NCI-H187 (cell line): ENCODE data around the gene PRKCE.

Experiments used
- DNase-seq, 2 experiments: peaks; one replicate each; lab custom pipeline; 2025; lab: John Stamatoyannopoulos, UW

PRKCE gene

DNA sequence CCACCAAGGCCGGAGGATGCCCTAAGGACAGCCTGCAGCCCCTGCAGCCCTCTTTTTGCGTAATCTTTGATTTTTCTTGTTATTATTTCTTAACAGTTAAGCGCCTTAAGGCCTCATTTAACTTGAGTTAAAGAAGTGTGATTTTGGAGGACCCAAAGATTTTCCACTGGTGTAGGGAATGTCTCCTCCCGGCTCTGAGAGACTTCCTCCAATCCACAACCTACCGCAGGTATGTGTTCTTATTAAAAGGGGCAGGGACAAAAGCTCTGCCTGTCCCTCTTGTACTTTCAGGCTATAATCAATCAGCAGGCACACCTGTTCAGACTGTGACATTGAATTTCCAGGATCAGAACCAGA lies 285.1 kb downstream of the PRKCE start:
- no peak for DNase-seq

DNA sequence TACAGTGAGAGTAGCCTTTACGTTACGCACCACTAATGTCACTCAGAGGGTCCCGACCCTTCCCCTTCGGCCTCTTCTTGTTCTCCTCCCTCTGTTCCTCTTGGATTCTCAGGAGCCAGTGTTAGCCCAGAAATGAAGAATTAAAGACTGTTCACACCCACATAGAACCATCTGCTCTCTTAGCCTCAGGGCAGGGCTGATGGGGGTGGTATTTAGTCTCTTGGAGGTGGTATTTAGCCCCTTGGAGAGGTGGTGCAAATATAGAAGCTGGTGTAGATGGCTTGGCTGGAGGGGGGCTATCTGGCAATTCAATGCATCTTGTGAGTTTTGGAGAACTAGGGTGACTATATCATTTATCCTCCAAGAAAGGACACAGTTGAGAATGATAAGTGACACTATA lies 286.5 kb downstream of the PRKCE start:
- DNase-seq, result no peak

DNA sequence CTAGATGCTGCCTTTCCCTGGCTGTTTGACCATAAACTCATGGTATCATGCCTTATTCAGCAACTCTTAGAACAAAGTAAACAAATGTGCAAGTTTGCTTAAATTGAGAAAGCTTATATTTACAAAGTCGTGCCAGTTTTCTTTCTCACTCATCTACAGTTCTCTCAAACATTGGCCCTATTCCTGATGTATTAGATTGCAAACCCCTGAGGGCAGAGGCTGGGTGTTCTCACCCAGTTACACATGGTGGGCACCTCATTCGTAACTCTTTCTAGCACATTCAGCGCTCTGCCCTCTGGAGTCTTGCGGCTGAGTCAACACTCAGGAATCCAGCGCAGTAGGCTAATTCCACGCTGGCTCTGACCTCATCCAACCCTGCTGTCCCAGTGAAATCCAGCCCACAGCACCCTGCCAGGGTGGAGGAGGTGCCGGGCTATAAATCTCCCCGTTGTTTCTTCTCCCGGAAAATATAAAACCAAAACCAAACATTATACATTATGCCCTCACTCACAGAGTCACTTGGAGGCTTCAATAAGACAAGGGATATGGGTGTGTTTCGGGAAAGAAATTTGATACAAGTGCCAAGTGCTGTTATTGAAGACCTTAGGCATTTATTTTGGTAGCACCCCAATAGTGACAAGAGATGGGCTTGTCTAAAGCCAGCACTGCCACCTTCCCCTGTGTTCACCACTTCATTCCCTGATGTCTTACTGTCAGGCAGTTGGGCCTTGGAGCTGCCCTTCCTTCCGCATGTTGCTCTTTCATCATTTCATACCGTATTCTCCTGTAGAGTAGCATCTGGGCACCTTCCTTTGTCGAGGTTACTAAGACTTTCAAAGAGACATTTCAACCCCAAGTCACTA lies 287.4 kb downstream of the PRKCE start:
- DNase-seq, result no peak

DNA sequence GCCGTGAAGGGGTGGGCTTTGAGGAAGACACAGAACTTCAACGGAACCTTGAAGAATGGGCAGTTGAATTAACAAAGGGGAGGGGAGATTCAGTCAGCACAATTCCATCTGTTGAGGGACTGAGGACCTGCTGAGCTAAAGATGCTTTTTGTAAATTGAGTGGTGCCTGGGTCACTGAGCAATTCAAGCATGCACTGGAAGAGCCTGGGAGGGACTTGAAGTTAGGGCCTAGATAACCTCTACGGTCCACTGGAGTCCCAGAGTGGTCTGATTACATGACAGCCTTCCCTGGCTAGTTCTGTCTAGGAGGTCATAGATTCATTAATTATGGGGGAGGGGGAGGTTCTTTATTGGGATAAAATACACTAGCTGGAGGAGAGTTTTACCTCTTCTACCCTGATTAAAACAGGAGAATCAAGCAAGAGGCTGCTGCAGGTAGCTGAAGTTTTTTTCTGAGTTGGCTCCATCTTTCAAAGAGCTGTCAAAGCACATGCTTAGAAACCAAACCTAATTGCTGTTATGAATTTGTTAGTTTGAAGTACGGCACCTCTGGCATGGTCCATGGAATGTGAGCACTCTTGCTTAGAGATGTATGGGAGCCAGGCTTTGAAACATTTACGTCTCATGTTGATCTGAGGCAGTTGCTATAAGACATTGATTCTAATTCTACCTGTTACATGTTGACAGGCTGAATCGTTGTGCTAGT lies 290.2 kb downstream of the PRKCE start:
- DNase-seq, result no peak

DNA sequence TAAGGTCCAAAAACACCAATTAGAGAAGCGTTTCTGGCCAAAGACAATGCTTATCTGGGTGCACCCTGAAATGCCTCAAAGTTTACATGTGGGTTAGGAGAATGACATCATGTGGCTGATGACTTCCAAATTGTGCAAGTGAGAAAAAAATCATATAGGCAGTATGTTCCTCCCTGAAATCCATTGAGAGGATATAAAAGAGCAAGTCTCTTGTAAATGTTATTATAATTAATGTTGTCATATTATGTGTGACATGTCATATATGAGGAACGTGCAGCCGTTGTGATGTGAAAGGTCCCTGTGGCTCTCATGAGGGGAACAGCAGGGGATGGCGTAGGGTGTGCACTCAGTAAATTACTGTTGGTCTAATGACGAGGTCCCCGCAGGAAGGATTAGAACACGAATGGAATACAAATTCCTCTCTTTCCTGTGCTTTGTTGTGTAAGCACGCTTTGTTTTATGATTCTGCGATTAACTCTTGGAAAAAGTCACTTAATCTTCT lies 290.8 kb downstream of the PRKCE start:
- DNase-seq, result no peak

DNA sequence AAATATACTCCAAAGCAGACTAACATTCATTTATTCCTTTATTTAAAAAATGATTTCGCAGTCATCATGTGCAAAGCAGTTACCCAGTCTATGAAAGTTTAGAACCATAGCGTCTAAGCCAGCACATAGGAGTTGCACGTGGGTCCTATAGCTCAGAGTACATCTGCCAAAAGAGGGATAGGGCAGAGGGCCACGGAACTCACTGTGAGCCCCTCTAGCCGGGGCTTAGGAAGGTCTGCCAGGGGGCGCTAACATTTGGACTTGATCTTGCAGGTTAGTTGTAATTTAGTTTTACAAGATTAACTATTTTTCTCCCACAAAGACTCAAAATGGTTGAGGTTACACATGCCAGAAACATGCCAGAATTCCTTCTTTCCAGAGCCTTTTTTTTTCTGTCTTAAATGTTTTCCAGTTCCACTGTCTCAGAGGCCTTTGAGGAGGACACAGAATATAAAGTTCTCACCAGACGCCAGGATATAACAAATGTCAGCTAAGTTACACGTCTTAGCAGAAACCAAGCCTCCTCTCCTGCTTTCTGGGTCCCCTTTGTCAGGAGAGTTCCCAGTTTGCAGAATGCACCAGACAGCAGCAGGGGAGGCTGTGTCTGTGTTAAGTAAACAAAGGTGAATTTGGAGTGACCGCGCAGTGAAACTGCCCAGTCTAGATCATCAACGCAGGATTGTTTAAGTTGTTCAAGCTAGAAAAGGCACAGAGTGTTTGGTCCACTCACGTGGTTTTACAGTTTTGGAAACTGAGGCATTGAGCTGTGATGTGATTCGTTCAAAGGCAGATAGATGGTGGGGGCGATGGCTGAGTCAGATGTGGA lies 292.0 kb downstream of the PRKCE start:
- no peak for DNase-seq

DNA sequence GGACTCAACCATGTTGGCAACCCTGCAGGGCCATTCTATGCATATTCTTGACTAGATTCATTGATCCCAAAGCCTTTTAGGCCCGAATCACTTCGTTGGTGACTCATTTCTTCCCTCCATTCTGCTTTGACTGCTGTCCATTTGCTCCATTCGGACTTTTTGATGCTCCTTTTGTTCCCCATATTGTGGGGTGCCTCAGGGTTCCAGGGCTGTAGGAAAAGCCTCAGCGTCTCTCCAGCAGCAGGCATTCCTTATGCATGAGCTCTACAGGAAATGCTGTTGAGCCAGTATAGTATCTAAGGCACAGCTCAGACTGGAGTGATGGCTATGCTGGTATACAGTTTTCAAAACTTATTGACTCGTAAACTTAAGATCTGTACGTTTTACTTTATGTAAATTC lies 292.6 kb downstream of the PRKCE start:
- no peak for DNase-seq

DNA sequence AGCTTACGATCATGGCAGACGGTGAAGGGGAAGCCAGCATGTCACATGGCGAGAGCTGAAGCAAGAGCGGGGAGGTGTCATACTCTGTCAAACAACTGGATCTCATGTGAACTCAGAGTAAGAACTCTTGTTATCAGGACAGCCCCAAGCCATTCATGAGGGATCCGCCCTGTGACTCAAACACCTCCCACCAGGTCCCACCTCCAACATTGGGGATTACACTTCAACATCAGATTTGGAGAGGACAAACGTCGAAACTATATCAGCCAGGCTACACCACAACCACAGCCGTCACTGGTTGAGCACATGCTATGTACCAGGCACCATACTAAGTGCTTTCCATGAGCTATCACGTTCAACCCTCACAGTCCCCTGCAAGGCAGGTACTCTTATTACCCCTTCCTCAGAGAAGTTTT lies 293.8 kb downstream of the PRKCE start:
- DNase-seq, result no peak

DNA sequence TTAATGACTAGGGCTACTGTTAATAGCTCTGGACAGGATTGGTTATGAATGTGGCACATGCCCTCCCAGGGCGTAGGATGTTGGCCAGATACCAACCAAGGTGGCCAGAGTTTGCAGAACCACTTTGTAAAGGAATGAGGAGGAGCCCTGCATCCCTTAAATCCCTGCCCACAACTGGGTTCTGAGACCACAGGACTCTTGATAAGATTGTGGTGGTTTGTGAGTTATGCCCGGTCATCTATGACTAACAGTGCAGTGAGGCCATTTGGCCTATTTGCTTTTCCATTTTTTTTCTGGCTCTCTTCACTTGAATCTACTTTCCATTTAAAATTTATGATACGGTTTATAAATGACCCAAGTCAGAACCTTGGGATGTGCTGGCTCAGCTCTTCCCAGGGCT lies 294.5 kb downstream of the PRKCE start:
- no peak for DNase-seq

DNA sequence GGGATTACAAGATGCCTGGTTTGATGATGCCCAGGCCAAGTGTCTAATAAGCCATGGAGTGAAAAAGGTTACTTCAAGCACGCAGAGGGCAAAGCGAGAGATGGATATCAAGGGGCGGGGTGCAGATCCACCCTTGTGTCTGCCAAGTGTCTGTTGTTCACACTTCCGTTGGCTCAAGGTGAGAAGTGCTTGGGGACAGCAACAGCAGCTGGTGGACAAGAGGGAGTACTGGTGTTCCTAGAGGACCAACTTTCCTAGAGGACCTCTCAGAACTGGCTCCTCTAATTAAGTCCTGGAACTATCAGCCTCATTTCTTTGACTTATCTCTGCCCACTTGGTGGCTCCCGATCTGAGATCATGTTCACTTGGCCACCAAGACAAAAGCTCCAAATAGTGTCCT lies 299.1 kb downstream of the PRKCE start:
- DNase-seq, result no peak

DNA sequence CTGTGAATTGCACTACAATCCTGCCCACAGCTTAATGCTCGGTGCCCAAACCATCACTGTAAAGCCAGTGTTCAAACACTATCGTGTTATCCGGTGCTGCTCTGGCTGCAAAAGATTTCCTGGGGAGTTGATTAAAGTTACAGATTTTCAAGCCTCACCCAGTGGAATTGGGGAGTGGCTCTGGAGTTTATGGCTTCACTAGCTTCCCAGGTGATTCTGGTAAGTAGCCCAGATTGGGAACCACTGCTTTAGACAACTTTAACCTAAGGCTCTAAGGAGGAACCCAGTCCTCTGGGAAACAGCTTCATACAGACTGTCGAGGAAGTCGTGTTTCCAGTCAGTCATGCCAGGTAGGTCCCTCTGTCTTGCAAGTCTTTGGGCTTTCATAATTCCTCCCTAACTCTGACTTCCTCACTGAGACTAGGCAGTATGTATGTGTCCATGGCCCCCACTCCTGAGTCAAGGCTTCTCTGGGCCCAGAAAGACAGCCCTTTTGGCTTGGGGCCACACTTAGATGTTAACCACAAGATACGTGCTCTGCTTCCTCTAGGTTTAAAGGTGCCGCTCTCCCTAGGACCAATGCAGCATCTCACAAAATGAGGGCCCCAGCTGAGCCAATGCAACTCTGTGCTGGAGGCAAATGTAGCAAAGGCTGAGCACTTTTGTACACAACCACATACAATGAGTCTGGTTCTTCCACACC lies 299.7 kb downstream of the PRKCE start:
- no peak for DNase-seq

DNA sequence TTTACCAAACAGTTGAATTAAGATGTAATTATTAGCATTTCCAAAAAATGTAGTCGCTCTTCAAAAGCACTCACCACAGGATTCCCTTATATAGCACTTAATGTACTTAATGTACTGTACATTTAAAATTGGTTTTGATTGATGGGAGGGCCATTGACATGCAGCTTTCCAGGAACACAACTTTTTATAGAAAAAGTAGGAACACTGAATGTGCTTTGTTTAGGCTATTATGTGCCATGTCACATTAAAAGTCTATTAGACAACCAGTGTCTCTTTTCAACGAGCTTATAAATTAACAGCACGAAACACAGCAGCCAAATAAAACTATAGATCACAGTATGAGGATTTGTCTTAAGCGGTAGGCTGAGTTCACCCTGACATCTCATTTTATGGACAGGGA lies 301.1 kb downstream of the PRKCE start:
- no peak for DNase-seq

DNA sequence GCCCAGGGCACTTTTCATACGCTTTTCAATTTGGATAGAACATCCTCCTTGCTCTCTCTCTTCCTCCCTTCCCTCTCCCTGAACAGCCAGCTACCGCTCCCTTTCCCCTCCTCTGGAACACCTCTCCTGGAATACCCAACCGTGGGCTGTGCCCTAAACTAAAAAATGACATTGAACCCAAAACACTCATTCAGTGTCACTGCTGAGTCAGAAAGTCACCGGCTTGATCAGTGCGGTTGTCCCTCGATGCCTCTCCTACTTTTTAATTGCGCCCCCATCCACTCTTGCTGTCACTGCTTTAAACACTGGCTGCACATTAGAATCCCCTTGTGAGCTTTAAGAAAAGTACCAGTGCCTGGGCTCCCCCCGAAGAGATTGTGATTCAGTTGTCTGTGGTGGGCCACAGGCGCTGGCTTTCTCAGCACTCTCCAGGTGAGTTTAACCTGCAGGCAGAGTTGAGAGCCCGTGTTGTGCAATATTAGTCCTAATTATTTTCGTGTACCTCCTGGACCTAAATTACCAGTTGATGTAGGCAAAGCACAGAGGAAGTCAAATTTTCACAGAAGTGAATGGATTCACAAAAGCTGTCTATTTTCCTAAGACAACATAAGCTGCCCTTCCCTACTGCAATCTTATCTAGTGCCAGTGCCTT lies 302.0 kb downstream of the PRKCE start:
- no peak for DNase-seq

DNA sequence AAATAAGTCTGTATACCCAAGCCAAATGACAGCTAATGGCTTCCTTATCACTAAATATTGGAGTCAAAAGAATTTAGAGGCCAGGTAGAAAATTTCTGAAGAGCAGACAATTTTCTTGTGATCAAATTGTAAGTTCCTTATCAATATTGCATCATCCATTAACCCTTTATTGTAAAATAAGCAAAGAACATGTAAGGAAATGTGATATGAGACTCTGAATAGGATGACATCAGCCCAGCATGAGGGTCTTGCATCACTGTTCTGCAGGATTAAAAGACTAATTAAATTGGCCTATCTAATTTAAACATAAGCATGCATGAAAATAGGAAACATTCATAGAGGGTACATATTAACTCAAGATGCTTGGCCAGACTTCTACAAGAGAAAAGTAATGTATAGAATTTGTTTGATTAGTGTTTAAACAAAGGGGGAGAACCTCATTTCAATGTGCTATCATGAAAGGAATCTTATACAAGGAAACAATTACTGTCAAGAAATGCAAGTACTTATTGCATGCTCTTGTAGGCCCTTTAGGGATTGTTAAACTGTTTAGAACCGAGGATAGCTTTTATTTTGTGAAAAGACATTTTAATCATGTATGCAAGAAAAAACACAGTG lies 302.9 kb downstream of the PRKCE start:
- DNase-seq, result no peak

DNA sequence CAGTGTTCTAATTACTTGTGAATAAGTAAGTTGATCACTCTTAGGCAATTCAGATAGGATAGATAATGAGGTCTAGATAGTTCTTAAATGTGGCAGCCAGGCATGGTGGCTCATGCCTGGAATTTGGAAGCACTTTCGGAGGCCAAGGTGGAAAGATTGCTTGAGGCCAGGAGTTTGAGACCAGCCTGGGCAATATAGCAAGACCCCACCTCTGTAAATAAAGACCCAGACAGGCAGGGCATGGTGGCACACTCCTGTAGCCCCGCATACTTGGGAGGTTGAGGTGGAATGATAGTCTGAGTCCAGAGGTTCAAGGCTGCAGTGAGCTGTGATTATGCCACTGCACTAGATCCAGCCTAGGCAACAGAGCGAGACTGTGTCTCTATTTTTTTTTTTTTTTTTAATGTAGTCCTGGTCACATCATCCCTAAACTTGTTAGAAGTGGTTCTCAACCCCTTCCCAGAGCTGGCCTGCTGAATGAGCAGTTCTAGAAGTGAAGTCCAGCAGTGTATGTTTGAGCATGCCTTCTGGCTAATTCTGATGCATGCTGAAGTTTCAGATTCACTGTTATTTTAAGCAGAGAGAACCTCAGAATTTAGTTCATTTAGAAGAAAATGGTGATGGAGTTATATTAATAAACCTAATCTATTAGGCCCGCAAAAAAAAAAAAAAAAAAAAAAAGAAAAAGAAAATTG lies 306.2 kb downstream of the PRKCE start:
- DNase-seq, result no peak

DNA sequence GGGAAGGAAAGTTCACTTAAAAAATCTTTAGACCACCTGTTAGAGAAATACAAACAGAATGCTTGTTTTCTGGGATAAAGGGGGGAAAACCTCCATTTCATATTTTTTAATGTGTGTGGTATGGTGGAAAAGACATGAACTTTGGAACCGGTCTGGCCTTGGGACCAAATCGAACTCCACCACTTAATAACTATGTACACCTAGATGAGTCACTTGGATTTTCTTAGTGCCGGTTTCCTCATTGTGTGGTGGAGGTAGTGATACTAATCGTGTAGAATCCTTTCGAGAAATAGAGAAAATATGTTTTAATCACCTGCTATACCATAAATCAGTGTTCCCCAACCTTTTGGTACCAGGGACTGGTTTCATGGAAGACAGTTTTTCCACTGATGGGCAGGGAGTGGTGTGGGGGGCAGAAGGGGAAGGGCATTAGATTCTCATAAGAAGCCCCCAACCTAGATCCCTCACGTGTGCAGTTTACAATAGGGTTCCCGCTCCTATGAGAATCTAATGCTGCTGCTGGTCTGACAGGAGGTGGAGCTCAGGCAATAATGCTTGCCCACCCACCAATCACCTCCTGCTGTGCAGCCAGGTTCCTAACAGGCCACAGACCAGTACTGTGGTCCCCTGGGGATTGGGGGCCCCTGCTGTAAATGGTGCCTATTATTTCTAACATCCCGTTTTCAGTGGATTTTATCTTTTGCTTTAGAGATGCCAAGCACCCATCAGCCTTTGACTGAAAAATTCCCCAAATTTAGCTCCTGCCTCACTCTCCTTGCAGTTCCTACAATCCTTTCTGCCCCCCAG lies 308.8 kb downstream of the PRKCE start:
- no peak for DNase-seq

DNA sequence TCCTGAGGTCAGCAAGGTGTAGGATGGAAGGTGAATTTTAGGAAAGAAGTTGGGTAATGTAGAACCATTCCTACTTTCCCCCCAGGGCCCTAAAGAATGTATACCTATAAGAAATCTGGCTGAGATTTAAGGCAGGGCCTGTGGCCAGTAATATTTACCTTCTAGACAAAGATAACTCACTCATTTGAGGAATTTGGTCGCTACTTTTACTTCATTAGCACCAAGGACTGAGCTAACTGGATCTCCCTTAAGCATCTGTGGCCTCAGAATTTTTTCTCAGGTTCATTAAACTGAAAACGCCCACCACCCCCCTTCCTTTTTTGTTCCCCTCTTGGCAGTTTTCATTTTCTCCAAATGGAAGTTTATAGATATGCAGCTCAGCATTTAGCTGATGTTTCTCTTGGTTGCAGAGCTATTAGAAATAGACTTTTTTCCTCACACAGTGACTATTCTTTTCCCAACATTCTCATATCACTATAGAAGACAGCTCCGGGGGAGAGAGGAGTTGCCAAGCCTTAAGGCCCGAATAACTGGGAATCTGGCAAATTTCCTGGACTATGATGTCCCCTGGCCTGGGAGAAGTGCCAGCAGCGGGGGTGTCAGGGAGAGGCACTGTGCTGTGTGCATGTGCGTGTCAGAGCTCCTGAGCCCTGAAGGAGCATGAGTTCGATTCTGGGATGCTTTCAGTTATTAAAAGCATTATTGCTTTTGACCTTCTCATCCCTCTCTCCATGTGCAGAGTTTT lies 310.9 kb downstream of the PRKCE start:
- DNase-seq, result no peak

DNA sequence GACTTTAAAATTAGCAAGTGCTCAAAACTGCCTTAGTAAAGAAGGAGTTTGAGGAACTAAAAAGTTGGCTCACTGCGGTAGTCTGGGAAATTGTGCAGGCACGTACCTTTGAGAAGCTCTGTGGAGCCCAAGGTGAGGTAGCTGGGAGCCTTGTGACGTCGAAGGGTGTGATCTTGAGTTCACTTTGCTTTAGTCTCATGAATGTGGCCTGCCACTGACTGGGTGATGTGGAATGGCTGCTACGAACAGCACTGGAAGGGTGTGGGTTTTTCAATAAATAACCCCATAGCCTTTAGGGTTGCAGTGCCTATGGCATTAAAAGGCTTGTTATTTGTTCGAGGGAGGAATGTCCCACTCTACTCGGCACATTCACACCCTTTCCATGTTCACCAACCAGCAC lies 312.3 kb downstream of the PRKCE start:
- DNase-seq, result no peak
